GF-D8 (cell line): ENCODE measurements around the gene RILPL1.
"Not testable (repeated sequence)": the region's sequence is repeated elsewhere in the genome, so short reads cannot be mapped to it uniquely, and the experiment has no call there.

Experiments used
- DNase-seq: peaks from one replicate; lab custom pipeline; 2025; lab: John Stamatoyannopoulos, UW

The RILPL1 gene

GRCh38 chr12:123494124-123494851 is 39.2 kb downstream of the RILPL1 start:
- no peak for DNase-seq

GRCh38 chr12:123492339-123493039 is 41.0 kb downstream of the RILPL1 start:
- DNase-seq = not testable (repeated sequence)

GRCh38 chr12:123491481-123491880 is 42.0 kb downstream of the RILPL1 start:
- DNase-seq = no peak

- DNase-seq = no peak
Observed at GRCh38 chr12:123491056-123491455, 42.5 kb downstream of the RILPL1 start.

- no peak for DNase-seq
Observed at GRCh38 chr12:123490089-123490488, 43.4 kb downstream of the RILPL1 start.

GRCh38 chr12:123489580-123489979 is 43.9 kb downstream of the RILPL1 start:
- no peak for DNase-seq

GRCh38 chr12:123488539-123489230 is 44.8 kb downstream of the RILPL1 start:
- no peak for DNase-seq

GRCh38 chr12:123487428-123487827 is 46.1 kb downstream of the RILPL1 start:
- DNase-seq = no peak

GRCh38 chr12:123485756-123486155 is 47.8 kb downstream of the RILPL1 start:
- DNase-seq = no peak

- DNase-seq = no peak
Observed at GRCh38 chr12:123483602-123484248, 49.8 kb downstream of the RILPL1 start.

- DNase-seq = no peak
Observed at GRCh38 chr12:123482876-123483275, 50.6 kb downstream of the RILPL1 start.

GRCh38 chr12:123481251-123481650 is 52.3 kb downstream of the RILPL1 start:
- DNase-seq = not testable (repeated sequence)

- no peak for DNase-seq
Observed at GRCh38 chr12:123479442-123480180, 53.9 kb downstream of the RILPL1 start.

- no peak for DNase-seq
Observed at GRCh38 chr12:123478762-123479161, 54.8 kb downstream of the RILPL1 start.

- no peak for DNase-seq
Observed at GRCh38 chr12:123478069-123478468, 55.5 kb downstream of the RILPL1 start.

- DNase-seq = no peak
Observed at GRCh38 chr12:123475246-123475703, 58.2 kb downstream of the RILPL1 start.

- DNase-seq = no peak
Observed at GRCh38 chr12:123474485-123475245, 58.9 kb downstream of the RILPL1 start.

GRCh38 chr12:123472438-123472849 is 61.1 kb downstream of the RILPL1 start:
- no peak for DNase-seq

- DNase-seq = no peak
Observed at GRCh38 chr12:123471374-123472068, 62.0 kb downstream of the RILPL1 start.

GRCh38 chr12:123469978-123470377 is 63.5 kb downstream of the RILPL1 start:
- DNase-seq = no peak
